SH-SY5Y (cell line): ENCODE results near the gene PTPRM.

Experiments
- GATA2 ChIP-seq: IDR thresholded peaks from 2 replicates; pipeline ENCODE4 v1.6.1; 2011; ENCODE audit warnings: mild to moderate bottlenecking, low read depth, low read length
- GATA3 ChIP-seq: IDR thresholded peaks from 2 replicates; pipeline ENCODE4 v1.6.1; 2011; ENCODE audit warnings: low read depth, mild to moderate bottlenecking, low read length, moderate library complexity

DNA sequence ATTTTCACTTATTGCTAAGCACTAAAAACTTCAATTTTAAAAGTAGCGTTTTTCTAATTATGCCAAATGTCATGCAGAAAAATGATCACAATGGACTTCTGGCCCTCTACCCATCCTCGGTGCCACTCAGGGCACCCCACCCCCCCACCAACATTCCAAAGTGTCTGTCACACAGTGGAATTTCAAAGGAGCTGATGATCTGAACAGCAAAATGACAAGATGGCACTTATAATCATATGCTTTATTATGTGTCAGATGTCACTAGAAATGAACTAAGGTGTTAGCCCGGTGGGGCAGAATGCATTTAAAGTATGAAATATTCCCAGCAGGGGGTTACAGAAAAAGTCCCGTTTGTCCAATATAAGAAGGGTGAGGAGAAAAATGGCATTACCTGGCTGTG is 681.5 kb downstream of the PTPRM start:
- TF ChIP-seq GATA2 (no peak), GATA3 (no peak)
